A549 treated with AZD2906 at 1 μM for 4 hours (cell line): Measurements from ENCODE around the gene HACD2. TPM values are rescaled to one million over a fixed set of nuclear protein-coding genes. Genes with fewer than 3 reads are reported as not detected.

Experiments used
- total RNA-seq: library from RNA; stranded (reverse); fragments of 200-300 nt; extraction: Qiagen RNA extraction; gene quantifications from 5 replicates; pipeline ENCODE4 v1.2.3, GENCODE V29; 2022

Gene HACD2, protein sequence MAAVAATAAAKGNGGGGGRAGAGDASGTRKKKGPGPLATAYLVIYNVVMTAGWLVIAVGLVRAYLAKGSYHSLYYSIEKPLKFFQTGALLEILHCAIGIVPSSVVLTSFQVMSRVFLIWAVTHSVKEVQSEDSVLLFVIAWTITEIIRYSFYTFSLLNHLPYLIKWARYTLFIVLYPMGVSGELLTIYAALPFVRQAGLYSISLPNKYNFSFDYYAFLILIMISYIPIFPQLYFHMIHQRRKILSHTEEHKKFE
- 27.7 to 33.9 TPM (median 31.4 TPM) in 5 replicates for total RNA-seq

DNA sequence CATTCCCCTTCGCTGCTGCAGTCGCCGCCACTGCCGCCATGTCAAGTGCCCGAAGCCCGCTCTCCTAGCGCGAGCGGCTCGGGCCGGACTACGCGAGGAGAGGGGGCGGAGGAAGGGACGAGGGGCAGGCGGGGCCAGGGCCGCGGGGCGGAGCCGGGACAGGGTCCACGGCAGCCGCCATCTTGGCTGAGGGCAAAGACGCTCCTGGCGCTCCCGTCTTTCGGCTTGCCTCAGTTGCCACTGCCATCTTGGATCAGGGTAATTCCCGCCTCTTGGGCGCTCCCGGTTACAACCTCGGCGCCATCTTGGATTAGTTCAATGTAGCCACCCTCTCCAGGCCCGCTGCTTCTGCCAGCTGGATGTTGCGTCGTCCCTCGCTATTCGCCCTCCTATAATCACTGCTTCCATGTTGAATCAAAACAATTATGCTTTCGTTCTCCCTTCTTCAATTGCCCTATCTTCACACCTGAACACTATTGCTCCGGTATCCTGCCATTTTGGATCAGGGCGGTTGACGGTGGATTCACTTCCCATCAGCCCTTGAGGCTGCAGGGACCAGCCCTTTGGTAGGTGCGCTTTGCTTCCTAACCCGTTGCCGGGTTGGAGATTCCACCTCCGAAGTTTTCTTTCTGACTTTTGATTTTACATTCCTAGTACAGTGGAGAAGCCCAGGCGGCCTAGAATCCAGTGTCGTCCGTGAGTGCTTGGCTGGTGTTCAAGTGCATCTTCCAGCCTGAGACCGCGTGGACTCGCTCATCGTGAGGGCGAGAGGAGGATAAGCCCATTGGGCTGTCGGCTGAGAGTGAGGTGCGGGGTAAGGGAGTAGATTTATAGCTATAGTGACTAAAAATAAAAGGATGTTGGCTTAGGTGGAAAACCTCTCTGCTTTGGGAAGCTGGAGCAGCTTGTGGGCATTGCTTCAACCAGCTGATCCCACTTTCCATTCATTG lies at the start of gene HACD2:
TSS of gene HACD2 (minus strand) at position 66 of the 950 bp plus-strand sequence. CDS start at position 40, 26 bp downstream.

DNA sequence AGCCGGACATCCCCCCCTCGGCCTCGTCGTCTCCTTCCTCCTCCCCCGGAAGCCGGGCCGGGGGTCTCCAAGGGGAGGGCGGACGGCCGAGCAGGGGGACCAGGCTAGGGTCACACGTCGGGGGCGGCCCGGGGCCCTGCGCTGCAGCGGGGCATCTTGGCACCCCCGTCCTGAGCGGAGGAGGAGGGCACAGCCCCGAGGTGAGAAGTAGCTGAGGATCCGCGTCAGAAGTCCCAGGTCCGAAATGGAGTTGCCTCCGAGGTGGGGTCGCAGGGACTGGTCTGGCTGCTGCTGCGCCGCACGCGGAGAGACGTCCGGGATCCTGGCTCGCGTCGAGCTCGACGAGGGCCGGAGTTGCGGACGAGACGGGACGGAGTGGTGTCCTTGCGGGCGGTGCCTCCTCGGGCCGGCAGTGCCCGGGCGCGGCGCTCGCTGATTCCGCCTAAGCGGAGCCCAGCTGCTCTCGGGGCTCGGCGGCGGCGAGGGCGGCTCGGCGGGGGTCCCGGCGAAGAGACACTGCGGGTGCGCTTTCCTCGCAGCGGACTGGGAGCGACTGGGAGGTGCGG lies 136.2 kb downstream of the HACD2 start, which contains the start of gene ADCY5:
TSS of gene ADCY5 (minus strand) at position 555 of the 566 bp plus-strand sequence. CDS start at position 10, 545 bp downstream.

Other genes starting within 250 kb of the HACD2 start
- 0.39 to 0.88 TPM (median 0.61 TPM) in 5 replicates for gene ADCY5, start 136.0 kb downstream of the HACD2 start, total RNA-seq